ENCODE measurements around the gene PHF21B. TPM values are rescaled to one million over a fixed set of nuclear protein-coding genes. Genes with fewer than 3 reads are reported as not detected.

Gene PHF21B
- polyA plus RNA-seq, 1 donor (not counting 4 experiments of a cell fraction or from before 2014, with no cell fraction given), result not detected

DNA sequence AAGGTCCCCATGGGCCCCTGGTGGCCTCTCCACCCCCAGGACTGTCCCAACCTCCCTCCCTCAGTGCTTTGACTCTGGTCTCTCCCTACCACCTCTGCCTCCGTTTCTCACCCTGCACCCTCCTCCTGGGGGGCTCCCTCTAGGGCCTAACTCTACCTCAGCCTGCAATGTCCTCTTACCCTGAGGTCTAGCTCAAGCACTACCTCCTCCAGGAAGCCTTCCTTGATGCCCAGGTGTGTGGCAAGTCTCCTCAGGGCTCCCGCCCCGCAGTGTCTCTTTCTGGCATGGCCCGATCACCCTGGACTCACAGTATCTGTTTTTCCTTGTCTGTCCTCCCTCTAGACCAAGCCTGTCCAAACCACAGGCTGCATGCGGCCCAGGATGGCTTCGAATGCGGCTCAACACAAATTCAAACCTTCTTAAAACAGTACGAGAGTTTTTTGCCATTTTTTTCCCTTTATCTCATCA lies 90.8 kb downstream of the PHF21B start:
- H2AFZ ChIP-seq (ENCODE audit: control insufficient read depth, low read length), result no peak overlapping the region
- no peaks in the 10 kb centered on the region for H3K4me1 ChIP-seq (ENCODE audit: control insufficient read depth, extremely low read depth, insufficient read depth, low read length)
- no peak overlapping the region for H3K4me2 ChIP-seq (ENCODE audit: control insufficient read depth, extremely low read depth, insufficient read depth, low read depth, low read length)
- H3K9ac ChIP-seq (ENCODE audit: control insufficient read depth, extremely low read depth, insufficient read depth, low read length), result no peak overlapping the region
- H3K27ac ChIP-seq (ENCODE audit: control insufficient read depth, insufficient read depth, low read length), result no peak overlapping the region
- no peak overlapping the region for H3K4me3 ChIP-seq (ENCODE audit: control insufficient read depth in 2 of 3, extremely low read depth in 1 of 3, insufficient read depth in 2 of 3, low read depth in 1 of 3, low read length in 3 of 3)
- H3K9me1 ChIP-seq (ENCODE audit: control insufficient read depth, extremely low read depth, insufficient read depth, low read length), result no peaks in the 10 kb centered on the region
- no peaks in the 10 kb centered on the region for H3K9me3 ChIP-seq (ENCODE audit: control insufficient read depth, low read depth, low read length)
- H3K27me3 ChIP-seq (ENCODE audit: control insufficient read depth, extremely low read depth, insufficient read depth, low read length), result no peaks in the 10 kb centered on the region
- DNase-seq (ENCODE audit: low read depth, low spot score) (no peak), FAIRE-seq (no peak)
- TF ChIP-seq EZH2 (IDR thresholded peaks at IDR 0.05; ENCODE audit: low read length), result no peak
- TF ChIP-seq, protein P1, sequence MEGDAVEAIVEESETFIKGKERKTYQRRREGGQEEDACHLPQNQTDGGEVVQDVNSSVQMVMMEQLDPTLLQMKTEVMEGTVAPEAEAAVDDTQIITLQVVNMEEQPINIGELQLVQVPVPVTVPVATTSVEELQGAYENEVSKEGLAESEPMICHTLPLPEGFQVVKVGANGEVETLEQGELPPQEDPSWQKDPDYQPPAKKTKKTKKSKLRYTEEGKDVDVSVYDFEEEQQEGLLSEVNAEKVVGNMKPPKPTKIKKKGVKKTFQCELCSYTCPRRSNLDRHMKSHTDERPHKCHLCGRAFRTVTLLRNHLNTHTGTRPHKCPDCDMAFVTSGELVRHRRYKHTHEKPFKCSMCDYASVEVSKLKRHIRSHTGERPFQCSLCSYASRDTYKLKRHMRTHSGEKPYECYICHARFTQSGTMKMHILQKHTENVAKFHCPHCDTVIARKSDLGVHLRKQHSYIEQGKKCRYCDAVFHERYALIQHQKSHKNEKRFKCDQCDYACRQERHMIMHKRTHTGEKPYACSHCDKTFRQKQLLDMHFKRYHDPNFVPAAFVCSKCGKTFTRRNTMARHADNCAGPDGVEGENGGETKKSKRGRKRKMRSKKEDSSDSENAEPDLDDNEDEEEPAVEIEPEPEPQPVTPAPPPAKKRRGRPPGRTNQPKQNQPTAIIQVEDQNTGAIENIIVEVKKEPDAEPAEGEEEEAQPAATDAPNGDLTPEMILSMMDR (optimal IDR thresholded peaks at IDR 0.05 in 1 of 3, IDR thresholded peaks at IDR 0.05 in 1 of 3, conservative IDR thresholded peaks at IDR 0.05 in 1 of 3; ENCODE audit: extremely low read depth in 1 of 3, insufficient read depth in 2 of 3, low read length in 3 of 3), result no peak
- no peaks in the 10 kb centered on the region for H3K36me3 ChIP-seq (ENCODE audit: control insufficient read depth in 2 of 2, extremely low read depth in 1 of 2, insufficient read depth in 2 of 2, low read length in 2 of 2)
- dilution Hi-C loops (cut with MboI; ENCODE audit: extremely low pct_ligation_motif_present, low sequenced_read_pairs), result no loop called here
- no peaks in the 10 kb centered on the region for H4K20me1 ChIP-seq (ENCODE audit: control insufficient read depth, extremely low read depth, insufficient read depth, low read length)
- H3K79me2 ChIP-seq (ENCODE audit: control insufficient read depth, insufficient read depth, low read length), result no peaks in the 10 kb centered on the region

DNA sequence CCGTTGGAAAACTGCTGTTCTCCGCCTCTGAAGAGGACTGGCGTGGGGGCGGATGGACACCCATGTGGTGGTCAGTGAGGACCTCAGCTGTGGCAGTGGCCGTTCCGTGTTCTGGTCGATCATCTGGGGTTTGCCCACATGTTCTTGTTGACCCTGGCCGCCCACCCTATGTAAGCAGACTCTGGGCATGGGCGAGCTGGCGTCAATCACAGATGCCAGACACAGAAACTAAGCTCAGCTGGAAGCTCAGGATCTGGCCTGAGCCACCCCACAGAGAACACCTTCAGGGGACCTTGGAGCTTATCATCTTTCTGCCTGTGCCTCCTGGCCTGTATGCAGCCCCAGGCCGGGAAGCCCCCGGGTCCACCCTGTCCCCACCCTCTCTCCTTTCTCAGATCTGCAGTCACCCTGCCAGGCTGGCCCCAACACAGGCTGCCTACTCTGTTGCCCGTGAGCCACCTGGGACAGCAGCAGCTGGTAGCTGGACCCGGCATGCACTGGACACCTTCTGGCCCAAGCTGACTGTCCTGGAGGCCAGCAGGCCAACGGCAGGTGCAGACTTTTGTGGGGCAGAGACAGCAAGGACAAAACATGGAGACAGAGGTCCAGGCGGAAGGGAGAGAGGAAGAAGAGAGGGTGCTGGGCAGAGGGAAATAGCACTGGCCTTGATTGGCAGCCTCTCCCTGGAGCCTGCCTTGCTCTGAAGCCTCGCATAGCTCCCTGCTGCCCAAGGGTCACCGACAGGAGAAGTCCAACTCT lies 91.5 kb downstream of the PHF21B start:
- DNase-seq (ENCODE audit: low read depth, low spot score) (no peak), FAIRE-seq (no peak)
- Histone ChIP-seq H3K79me2 (ENCODE audit: control insufficient read depth, insufficient read depth, low read length) (no peaks in the 10 kb centered on the region), H3K4me2 (ENCODE audit: control insufficient read depth, extremely low read depth, insufficient read depth, low read depth, low read length) (no peak overlapping the region), H3K4me1 (ENCODE audit: control insufficient read depth, extremely low read depth, insufficient read depth, low read length) (no peaks in the 10 kb centered on the region), H3K27me3 (ENCODE audit: control insufficient read depth, extremely low read depth, insufficient read depth, low read length) (no peaks in the 10 kb centered on the region), H2AFZ (ENCODE audit: control insufficient read depth, low read length) (no peak overlapping the region), H3K36me3 (ENCODE audit: control insufficient read depth in 2 of 2, extremely low read depth in 1 of 2, insufficient read depth in 2 of 2, low read length in 2 of 2) (no peaks in the 10 kb centered on the region), H3K4me3 (ENCODE audit: control insufficient read depth in 2 of 3, extremely low read depth in 1 of 3, insufficient read depth in 2 of 3, low read depth in 1 of 3, low read length in 3 of 3) (no peak overlapping the region), H3K9me3 (ENCODE audit: control insufficient read depth, low read depth, low read length) (no peaks in the 10 kb centered on the region), H4K20me1 (ENCODE audit: control insufficient read depth, extremely low read depth, insufficient read depth, low read length) (no peaks in the 10 kb centered on the region), H3K9me1 (ENCODE audit: control insufficient read depth, extremely low read depth, insufficient read depth, low read length) (no peaks in the 10 kb centered on the region), H3K27ac (ENCODE audit: control insufficient read depth, insufficient read depth, low read length) (no peak overlapping the region), H3K9ac (ENCODE audit: control insufficient read depth, extremely low read depth, insufficient read depth, low read length) (no peak overlapping the region)
- dilution Hi-C loops (cut with MboI; ENCODE audit: extremely low pct_ligation_motif_present, low sequenced_read_pairs), result no loop called here
- TF ChIP-seq EZH2 (IDR thresholded peaks at IDR 0.05; ENCODE audit: low read length), result no peak
- TF ChIP-seq, protein P1 (optimal IDR thresholded peaks at IDR 0.05 in 1 of 3, IDR thresholded peaks at IDR 0.05 in 1 of 3, conservative IDR thresholded peaks at IDR 0.05 in 1 of 3; ENCODE audit: extremely low read depth in 1 of 3, insufficient read depth in 2 of 3, low read length in 3 of 3), result no peak

All from keratinocyte (primary cell).